DND-41 (cell line): ENCODE data around the gene FBXO10.

ENCODE experiments used
- CTCF ChIP-seq: IDR thresholded peaks from 2 replicates; pipeline ENCODE4 v1.5.1; 2012; ENCODE audit warnings: borderline replicate concordance, low read length, moderate library complexity, mild to moderate bottlenecking; ENCODE audit not compliant: poor library complexity, severe bottlenecking; ENCODE audit errors: extremely low read depth
- EZH2 ChIP-seq: IDR thresholded peaks from 3 replicates; pipeline ENCODE4 v1.6.1; 2012; ENCODE audit warnings: borderline replicate concordance, low read depth, mild to moderate bottlenecking, moderate library complexity, low read length, inconsistent platforms; ENCODE audit not compliant: severe bottlenecking

GRCh38 chr9:37559125-37559524 is 17.1 kb downstream of the FBXO10 start:
- TF ChIP-seq EZH2 (no peak), CTCF (no peak)
